Natural killer cell (primary cell): Measurements from ENCODE around the gene LRP5. TPM values are rescaled to one million over a fixed set of nuclear protein-coding genes. Genes with fewer than 3 reads are reported as not detected.

ENCODE experiments used
- ATAC-seq, 3 donors: fragments of 150-1000 bp in 2 of 3; fragments of 200-7000 bp in 1 of 3; cut with Tn5 transposase; 1 replicate in 1 of 3; 2 replicates in 2 of 3; pipeline ENCODE4 v1.10.0; 2021; ENCODE audit warnings: mild to moderate bottlenecking in 2 of 3, moderate library complexity in 2 of 3
- DNase-seq, 2 donors: peaks; one replicate each; pipeline versions ENCODE4 v3.0.0 to v3.0.0-alpha.2; 2013 to 2021; ENCODE audit warnings: mixed read lengths in 1 of 2
- H3K27ac ChIP-seq: one replicate; pipeline ENCODE4 v1.5.1; 2013; ENCODE audit warnings: mild to moderate bottlenecking, low read length
- H3K27me3 ChIP-seq: one replicate; pipeline ENCODE4 v1.6.1; 2013; ENCODE audit warnings: low read length; ENCODE audit not compliant: control insufficient read depth, insufficient read depth
- H3K36me3 ChIP-seq: one replicate; pipeline ENCODE4 v1.6.1; 2013; ENCODE audit warnings: low read length; ENCODE audit not compliant: control insufficient read depth, insufficient read depth
- H3K4me1 ChIP-seq: one replicate; pipeline ENCODE4 v1.6.1; 2013; ENCODE audit warnings: low read length; ENCODE audit not compliant: control insufficient read depth, insufficient read depth
- H3K4me3 ChIP-seq: one replicate; pipeline ENCODE4 v1.5.1; 2013; ENCODE audit warnings: low read length
- H3K9me3 ChIP-seq: one replicate; pipeline ENCODE4 v1.6.1; 2013; ENCODE audit warnings: low read length; ENCODE audit not compliant: control insufficient read depth, insufficient read depth
- H3K27ac Mint-ChIP-seq, 2 donors: one replicate each; pipeline ENCODE4 v1.8.0; 2022; ENCODE audit warnings: mild to moderate bottlenecking in 2 of 2, mixed read lengths in 2 of 2, moderate library complexity in 1 of 2
- H3K27me3 Mint-ChIP-seq, 2 donors: one replicate each; pipeline ENCODE4 v1.8.0; 2022; ENCODE audit warnings: low read depth in 2 of 2, mixed read lengths in 2 of 2
- H3K36me3 Mint-ChIP-seq: one replicate; pipeline ENCODE4 v1.8.0; 2022; ENCODE audit warnings: mixed read lengths
- H3K4me1 Mint-ChIP-seq, 2 donors: one replicate each; pipeline ENCODE4 v1.8.0; 2022; ENCODE audit warnings: mixed read lengths in 2 of 2
- H3K4me3 Mint-ChIP-seq: one replicate; pipeline ENCODE4 v1.8.0; 2022; ENCODE audit warnings: mild to moderate bottlenecking, moderate library complexity, mixed read lengths
- H3K9me3 Mint-ChIP-seq, 2 donors: one replicate each; pipeline ENCODE4 v1.8.0; 2022; ENCODE audit warnings: mixed read lengths in 2 of 2
- CTCF ChIP-seq: fragments of 200-600 bp; IDR thresholded peaks from one replicate; pipeline ENCODE4 v1.8.0; 2022; ENCODE audit warnings: antibody characterized with exemption
- WGBS: methylation state at CpG from one replicate; pipeline ENCODE4 v1.1.7; 2013; ENCODE audit warnings: missing lambda C conversion rate; ENCODE audit not compliant: insufficient coverage; 5-methylcytosine and 5-hydroxymethylcytosine counted together
- intact Hi-C: fragments of 100-400 bp; cut with micrococcal nuclease; formaldehyde crosslinking; loops from one replicate; pipeline ENCODE4 v1.14.2; 2022
- total RNA-seq, 4 donors: library from RNA; stranded (reverse); fragments of 120-200 nt in 1 of 4; gene quantifications; one replicate each; pipeline versions ENCODE4 v1.2.3 to v1.2.4, GENCODE V29; 2013 to 2022

The LRP5 gene
- total RNA-seq, 3 donors from 2014 or later (not counting 1 experiment from before 2014, with no cell fraction given): 0.36 to 1.3 (median 0.89) TPM

GRCh38 chr11:68383976-68384501 is 71.6 kb downstream of the LRP5 start:
- Histone ChIP-seq H3K27ac (no peak overlapping the region), H3K4me1 (peaks cover 19% of the 10 kb centered on the region), H3K27me3 (no peaks in the 10 kb centered on the region), H3K9me3 (no peaks in the 10 kb centered on the region), H3K36me3 (no peaks in the 10 kb centered on the region), H3K4me3 (no peak overlapping the region)
- Mint-ChIP-seq H3K36me3 (no peaks in the 10 kb centered on the region), H3K27me3 (peaks cover 16 to 18% of the 10 kb centered on the region in 2 donors), H3K4me3 (no peak overlapping the region), H3K27ac (no peak overlapping the region), H3K4me1 (peaks cover 5 to 8% of the 10 kb centered on the region in 2 donors), H3K9me3 (no peaks in the 10 kb centered on the region)
- ATAC-seq (peak in 2 of 3 donors; percentile 53 to 69), DNase-seq (peak; percentile 55 to 74)
- intact Hi-C loops: no loop called here
- TF ChIP-seq CTCF: peak; percentile 89
- 26% methylated on average over 9 of the region's 9 CpGs for WGBS

- H3K9me3 Mint-ChIP-seq: no peaks in the 10 kb centered on the region
- no peak for DNase-seq
Measured at GRCh38 chr11:68384530-68385081, 72.2 kb downstream of the LRP5 start.

GRCh38 chr11:68385128-68385527 is 72.7 kb downstream of the LRP5 start:
- no peak overlapping the region for H3K27ac Mint-ChIP-seq
- Histone ChIP-seq H3K36me3 (no peaks in the 10 kb centered on the region), H3K4me1 (peaks cover 17% of the 10 kb centered on the region), H3K27me3 (no peaks in the 10 kb centered on the region), H3K27ac (no peak overlapping the region), H3K9me3 (no peaks in the 10 kb centered on the region), H3K4me3 (no peak overlapping the region)
- intact Hi-C loops: no loop called here
- DNase-seq (no peak), ATAC-seq (no peak)
- H3K36me3 Mint-ChIP-seq: no peaks in the 10 kb centered on the region
- H3K9me3 Mint-ChIP-seq: no peaks in the 10 kb centered on the region
- H3K27me3 Mint-ChIP-seq: peaks cover 9 to 11% of the 10 kb centered on the region in 2 donors
- no peak for TF ChIP-seq CTCF
- H3K4me1 Mint-ChIP-seq: peaks cover 5 to 8% of the 10 kb centered on the region in 2 donors
- 93% methylated on average over 8 of the region's 8 CpGs for WGBS
- no peak overlapping the region for H3K4me3 Mint-ChIP-seq

More at GRCh38 chr11:68384530-68385081, 72.2 kb downstream of the LRP5 start:
- no peak for TF ChIP-seq CTCF
- Histone ChIP-seq H3K9me3 (no peaks in the 10 kb centered on the region), H3K27ac (no peak overlapping the region), H3K27me3 (no peaks in the 10 kb centered on the region), H3K4me3 (no peak overlapping the region), H3K36me3 (no peaks in the 10 kb centered on the region), H3K4me1 (peaks cover 19% of the 10 kb centered on the region)
- peaks cover 14 to 16% of the 10 kb centered on the region in 2 donors for H3K27me3 Mint-ChIP-seq
- H3K36me3 Mint-ChIP-seq: no peaks in the 10 kb centered on the region
- intact Hi-C loops: no loop called here
- no peak overlapping the region for H3K4me3 Mint-ChIP-seq
- ATAC-seq: no peak
- H3K4me1 Mint-ChIP-seq: peaks cover 5 to 8% of the 10 kb centered on the region in 2 donors
- no peak overlapping the region for H3K27ac Mint-ChIP-seq
- 91% methylated on average over 11 of the region's 13 CpGs for WGBS
